SIG-M5 (cell line): ENCODE results near the gene EPB41L5.
"Not testable (repeated sequence)": the region's sequence is repeated elsewhere in the genome, so short reads cannot be mapped to it uniquely, and the experiment has no call there.

ENCODE experiments used
- DNase-seq: peaks from one replicate; lab custom pipeline; 2025; lab: John Stamatoyannopoulos, UW

The EPB41L5 gene

DNA sequence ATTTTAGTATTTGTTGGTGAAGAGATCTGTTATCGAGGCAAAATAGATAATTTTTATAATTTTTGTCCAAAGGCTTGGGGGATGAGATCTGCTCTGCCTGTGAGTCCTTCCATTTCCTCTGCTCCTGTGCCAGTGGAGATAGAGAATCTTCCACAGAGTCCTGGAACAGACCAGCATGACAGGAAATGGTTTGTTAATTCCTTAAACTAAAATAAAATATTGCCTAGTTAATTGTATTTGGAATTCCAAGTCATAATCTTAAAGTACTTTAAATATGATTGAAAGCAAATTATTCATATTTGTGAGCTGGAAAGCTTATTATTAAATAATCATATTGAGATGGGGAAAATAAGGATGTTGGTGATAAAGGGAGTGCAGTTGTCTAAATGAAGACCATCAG, 87.8 kb downstream of the EPB41L5 start:
- DNase-seq, result no peak

- DNase-seq, result no peak
These were observed 91.0 kb downstream of the EPB41L5 start for GRCh38 chr2:120103723-120104467.

DNA sequence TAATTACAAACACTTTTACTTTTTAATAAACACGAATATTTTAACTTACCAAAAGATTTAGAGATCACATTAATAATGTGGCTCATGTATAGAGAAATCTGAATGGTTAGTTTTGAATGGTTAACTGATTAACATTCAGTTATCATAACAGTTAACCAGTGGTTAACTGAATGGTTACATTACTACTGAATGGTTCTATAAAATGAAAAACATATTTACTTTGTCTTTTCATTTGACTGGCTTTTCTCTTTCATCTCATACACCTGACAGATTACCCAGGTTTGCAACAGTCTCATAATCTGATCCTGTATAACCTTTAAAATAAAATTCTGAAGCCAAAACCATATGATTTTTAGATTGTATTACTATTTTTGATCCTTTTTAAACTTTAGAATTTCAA, 91.9 kb downstream of the EPB41L5 start:
- DNase-seq, result no peak

DNA sequence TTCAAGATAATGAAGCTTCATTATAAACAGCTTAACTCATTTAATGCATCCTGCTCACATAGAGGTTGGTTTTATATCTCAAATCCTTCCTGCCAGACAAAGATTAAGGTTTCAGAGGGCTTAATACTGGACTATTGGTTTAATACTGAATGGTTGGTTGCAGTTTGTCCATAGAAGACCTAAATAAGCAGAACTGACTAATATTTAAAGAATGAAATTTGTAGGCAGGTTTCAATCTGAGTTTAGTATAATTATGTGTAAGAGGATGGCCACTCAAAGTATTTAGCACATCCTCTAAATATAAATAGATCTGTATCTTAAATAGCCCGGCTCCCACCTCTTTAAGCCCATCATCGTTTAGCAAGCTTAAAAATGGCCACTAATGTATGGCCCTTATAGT, 92.5 kb downstream of the EPB41L5 start:
- no peak for DNase-seq

- no peak for DNase-seq
These were observed 95.2 kb downstream of the EPB41L5 start for GRCh38 chr2:120108049-120108448.

DNA sequence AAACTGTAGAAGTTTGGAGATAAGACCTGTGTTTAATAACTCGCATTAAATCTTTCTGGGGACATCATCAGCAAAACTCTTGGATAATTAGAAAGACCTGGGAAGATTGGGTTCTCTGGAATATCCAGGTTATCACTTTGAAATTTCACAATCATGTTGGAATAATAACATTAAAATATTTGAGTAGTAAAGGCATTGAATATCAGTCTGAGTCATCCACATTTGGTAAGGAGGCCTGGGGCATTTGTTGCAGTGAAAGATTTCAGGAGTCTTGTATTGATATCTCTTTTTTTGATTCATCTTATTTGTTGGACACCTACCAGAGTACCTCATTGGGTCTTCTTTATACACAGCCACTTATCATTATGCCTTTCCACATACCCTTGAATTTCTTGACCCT, 95.9 kb downstream of the EPB41L5 start:
- DNase-seq, result no peak

DNA sequence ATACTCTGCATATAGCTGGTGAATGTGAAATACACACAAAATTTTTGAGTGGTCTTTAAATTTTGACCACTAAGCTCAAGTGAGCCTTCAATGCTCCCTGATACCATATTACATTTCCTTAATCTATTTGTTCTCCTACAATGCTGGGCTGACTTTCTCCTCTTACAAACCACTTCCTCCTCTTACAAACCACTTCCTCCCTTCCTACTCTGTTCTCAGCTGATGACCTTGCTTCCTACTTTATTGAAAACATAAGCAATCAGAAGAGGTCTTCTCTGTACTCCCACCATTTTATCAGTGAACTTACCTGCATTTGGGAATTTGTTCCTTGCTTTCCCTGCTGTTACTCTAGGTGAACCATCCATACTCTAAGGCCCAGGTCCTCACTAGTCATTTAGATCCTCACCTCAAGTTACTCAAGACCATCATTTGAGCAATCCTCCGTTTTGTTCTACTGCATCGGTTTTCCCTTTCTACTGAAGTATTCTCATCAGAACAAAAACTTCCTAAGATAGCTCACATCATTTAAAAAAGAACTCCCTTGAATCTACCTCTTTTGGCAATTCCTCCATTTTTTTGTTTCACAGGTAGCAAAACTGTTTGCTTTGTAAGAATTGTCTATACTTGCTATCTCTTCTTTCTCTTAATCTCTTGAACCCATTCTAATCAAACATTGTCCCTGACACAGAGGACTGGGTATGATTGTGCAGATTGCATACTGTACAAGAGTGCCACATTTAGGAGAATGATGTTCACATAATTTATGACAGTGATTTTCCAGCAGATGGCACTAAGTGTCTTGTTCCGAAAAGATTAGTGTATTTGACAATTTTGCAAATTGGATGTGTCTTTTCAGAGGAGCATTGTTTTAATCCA, 96.5 kb downstream of the EPB41L5 start:
- DNase-seq, result peak; percentile 83

DNA sequence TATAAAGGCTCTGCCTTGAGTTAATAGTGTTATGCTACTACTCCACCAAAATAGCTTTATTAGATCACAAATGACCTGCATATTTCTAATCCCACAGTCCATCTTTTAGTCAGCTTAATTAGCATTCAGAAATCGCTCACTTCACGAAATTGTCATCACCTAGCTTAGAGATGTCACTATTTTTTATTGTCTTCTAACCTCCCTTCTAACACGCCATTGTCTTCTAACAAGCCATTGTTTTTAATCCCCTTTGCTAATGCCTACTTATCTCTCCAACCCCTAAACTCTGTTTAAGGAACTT, 97.1 kb downstream of the EPB41L5 start:
- no peak for DNase-seq

- DNase-seq, result no peak
These were observed 97.6 kb downstream of the EPB41L5 start for GRCh38 chr2:120110507-120110906.

- DNase-seq, result no peak
These were observed 98.3 kb downstream of the EPB41L5 start for GRCh38 chr2:120111193-120111592.

GRCh38 chr2:120118018-120118417, 105.1 kb downstream of the EPB41L5 start:
- no peak for DNase-seq

GRCh38 chr2:120118471-120118870, 105.6 kb downstream of the EPB41L5 start:
- no peak for DNase-seq

DNA sequence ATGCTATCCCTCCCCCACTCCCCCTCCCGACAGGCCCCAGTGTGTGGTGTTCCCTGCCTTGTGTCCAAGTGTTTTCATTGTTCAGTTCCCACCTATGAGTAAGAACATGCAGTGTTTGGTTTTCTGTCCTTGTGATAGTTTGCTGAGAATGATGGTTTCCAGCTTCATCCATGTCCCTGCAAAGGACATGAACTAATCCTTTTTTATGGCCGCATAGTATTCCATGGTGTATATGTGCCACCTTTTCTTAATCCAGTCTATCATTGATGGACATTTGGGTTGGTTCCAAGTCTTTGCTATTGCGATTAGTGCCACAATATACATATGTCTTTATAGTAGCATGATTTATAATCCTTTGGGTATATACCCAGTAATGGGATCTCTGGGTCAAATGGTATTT, 108.5 kb downstream of the EPB41L5 start:
- DNase-seq, result not testable (repeated sequence)

DNA sequence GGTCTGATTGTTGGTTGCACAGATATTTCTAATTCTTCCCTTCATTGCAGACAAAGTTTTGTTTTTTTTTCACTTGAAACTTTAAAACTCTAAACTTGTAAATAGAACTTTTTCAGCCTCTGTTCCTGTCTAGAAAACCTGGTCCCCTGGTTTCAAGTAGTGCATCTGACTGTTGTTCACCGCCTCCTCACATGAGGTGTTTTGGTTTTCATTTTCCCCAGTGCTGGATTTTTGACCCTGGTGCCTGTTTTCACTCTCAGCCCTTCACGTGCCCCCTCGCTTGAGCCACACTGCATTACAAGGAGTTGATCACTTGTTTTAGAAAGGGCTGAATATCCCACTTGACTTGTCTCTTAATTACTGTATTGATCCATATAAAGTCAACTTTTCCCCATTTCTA, 110.2 kb downstream of the EPB41L5 start:
- DNase-seq, result no peak

DNA sequence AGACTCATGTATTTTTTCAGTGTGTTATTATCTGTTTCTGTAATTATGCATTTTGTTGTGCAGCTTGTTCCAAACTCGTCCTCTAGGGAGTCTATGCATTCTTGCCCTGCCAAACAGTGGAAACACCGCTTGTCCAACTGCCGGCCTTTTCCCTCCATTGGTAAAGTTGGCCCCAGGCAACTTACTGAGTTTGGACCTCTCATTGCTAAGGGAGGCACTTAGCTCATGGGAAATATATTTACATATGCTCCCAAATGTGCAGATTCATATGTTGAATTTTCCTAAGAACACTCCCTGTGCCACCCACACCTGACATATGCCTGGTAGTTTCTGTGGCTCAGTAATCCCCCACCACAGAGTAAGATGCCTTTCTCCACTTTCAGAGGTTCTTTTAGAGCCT, 112.3 kb downstream of the EPB41L5 start:
- no peak for DNase-seq

GRCh38 chr2:120128216-120128615, 115.3 kb downstream of the EPB41L5 start:
- DNase-seq, result no peak

- DNase-seq, result no peak
These were observed 119.3 kb downstream of the EPB41L5 start for GRCh38 chr2:120132190-120132589.

DNA sequence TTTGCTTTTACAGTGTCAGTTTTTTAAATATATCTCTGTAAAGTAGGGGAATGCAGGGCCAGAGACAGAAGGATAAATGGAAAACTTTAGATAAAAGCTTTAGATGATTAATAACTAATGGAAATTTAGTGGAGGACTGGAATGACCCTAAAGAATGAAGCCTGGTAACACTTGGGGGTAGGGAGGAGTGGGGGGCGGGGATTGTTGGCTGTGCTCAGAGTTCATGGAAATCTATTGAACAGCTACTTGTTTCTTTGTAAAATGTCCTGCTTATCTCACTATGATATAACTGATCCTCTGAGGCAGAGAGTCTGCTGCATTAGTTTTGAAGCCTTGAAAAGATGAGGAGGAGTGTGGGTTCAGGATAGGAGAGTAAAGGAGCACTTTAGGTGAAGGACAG, 119.8 kb downstream of the EPB41L5 start:
- no peak for DNase-seq

DNA sequence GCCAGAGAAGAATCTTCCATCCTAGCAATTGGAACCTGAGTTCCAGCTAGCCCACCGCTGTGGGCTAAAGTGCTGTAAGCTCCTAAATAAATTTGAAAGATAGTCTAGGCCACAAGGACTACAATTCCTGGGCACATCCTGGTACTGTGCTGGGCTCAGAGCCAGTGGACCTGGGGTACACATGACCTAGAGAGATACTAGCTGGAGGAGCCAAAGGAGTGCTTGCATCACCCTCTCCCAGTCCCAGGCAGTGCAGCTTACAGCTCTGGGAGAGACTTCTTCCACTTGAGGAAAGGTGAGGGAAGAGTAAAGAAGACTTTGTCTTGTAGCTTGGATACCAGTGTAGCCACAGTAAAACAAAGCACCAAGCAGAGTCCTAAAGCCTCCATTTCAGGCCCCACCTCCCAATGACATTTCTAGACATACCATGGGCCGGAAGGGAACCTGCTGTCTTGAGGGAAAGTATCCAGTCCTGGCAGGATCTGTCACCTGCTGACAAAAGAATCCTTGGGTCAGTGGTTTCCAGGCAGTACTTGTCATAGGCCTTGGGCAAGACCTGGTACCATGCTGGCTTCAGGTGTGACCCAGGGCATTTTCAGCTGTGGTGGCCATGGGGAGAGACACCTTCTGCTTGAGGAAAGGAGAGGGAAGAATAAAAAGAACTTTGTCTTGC, 120.8 kb downstream of the EPB41L5 start:
- no peak for DNase-seq

DNA sequence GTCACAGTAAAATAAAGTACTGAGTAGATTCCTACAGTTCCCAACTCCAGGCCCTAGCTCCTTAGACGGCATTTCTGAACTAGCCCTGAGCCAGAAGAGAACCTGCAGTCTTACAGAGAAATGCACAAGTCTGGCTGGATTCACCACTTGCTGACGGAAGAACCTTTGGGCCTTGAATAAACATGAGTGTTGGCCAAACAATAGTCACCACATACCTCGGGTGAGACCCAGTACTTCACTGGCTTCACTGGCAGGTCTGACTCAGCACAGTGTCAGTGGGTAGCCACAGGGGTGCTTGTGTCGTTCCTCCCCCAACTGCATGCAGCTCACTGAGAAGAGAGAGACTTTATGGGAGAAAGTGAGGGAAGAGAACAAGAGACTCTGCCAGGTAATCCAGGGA, 121.4 kb downstream of the EPB41L5 start:
- no peak for DNase-seq

- DNase-seq, result not testable (repeated sequence)
These were observed 122.1 kb downstream of the EPB41L5 start for GRCh38 chr2:120135013-120135412.

GRCh38 chr2:120140866-120141265, 128.0 kb downstream of the EPB41L5 start:
- no peak for DNase-seq
